Stomach (tissue), 4 donors: ENCODE results near the gene AGTRAP.

Experiments
- CTCF ChIP-seq, 7 experiments: fragments of 450-650 bp in 4 of 7; fragments of 200-600 bp in 3 of 7; sonication (generic) in 3 of 7; IDR thresholded peaks; one replicate each; pipeline ENCODE4 v1.5.1; 2016 to 2019; ENCODE audit warnings: antibody characterized with exemption in 7 of 7, control low read depth in 2 of 7, mild to moderate bottlenecking in 1 of 7
- POLR2AphosphoS5 ChIP-seq, 3 donors: sonication (generic); formaldehyde crosslinking; IDR thresholded peaks; one replicate each; pipeline ENCODE4 v1.6.1; 2016; ENCODE audit warnings: antibody characterized with exemption in 3 of 3

GRCh38 chr1:11778336-11778735 is 42.4 kb downstream of the AGTRAP start:
- no peak for TF ChIP-seq CTCF (IDR thresholded peaks at IDR 0.05)
- no peak for TF ChIP-seq POLR2AphosphoS5 (IDR thresholded peaks at IDR 0.05)
